ENCODE results near the gene LIPC. TPM values are rescaled to one million over a fixed set of nuclear protein-coding genes. Genes with fewer than 3 reads are reported as not detected.
"Not testable (repeated sequence)": the region's sequence is repeated elsewhere in the genome, so short reads cannot be mapped to it uniquely, and the experiment has no call there.

LIPC gene
- total and polyA plus RNA-seq, 10 donors: 0.47 to 2.5 (median 1.0) TPM

- peaks cover 0 to 11% (median 0%) of the 10 kb centered on the region in 6 donors for H3K4me1 ChIP-seq
- H3K36me3 ChIP-seq: peaks cover 0 to 94% (median 24%) of the 10 kb centered on the region in 6 donors
- H3K27ac ChIP-seq: peak overlapping the region in 2 of 8 donors; percentile 47 to 53
- TF ChIP-seq POLR2A (IDR thresholded peaks at IDR 0.05) (no peak), CTCF (IDR thresholded peaks at IDR 0.05 in 8 of 11, conservative IDR thresholded peaks at IDR 0.05 in 3 of 11) (no peak), POLR2AphosphoS5 (IDR thresholded peaks at IDR 0.05) (no peak)
- no peak overlapping the region for H3K4me3 ChIP-seq
- no peaks in the 10 kb centered on the region for H3K27me3 ChIP-seq (replicated peaks in 1 of 7)
- intact Hi-C loops (cut with DNase I; ENCODE audit: low total_unique reads): no loop called here
- 96 to 98% (median 97%) methylated on average over 4 of the region's 4 CpGs for WGBS, 5 donors
- H3K9me3 ChIP-seq: no peaks in the 10 kb centered on the region
- DNase-seq: no peak
Observed at GRCh38 chr15:58598829-58599210, 167.0 kb downstream of the LIPC start.

GRCh38 chr15:58602823-58603222 is 171.0 kb downstream of the LIPC start:
- Histone ChIP-seq H3K27ac (no peak overlapping the region), H3K36me3 (peaks cover 0 to 87% (median 19%) of the 10 kb centered on the region in 6 donors), H3K9me3 (no peaks in the 10 kb centered on the region), H3K4me3 (no peak overlapping the region), H3K27me3 (replicated peaks in 1 of 7) (no peaks in the 10 kb centered on the region), H3K4me1 (peaks cover 0 to 18% (median 0%) of the 10 kb centered on the region in 6 donors)
- WGBS, 5 donors: 88 to 93% (median 91%) methylated on average over 2 of the region's 2 CpGs
- intact Hi-C loops (cut with DNase I; ENCODE audit: low total_unique reads): no loop called here
- no peak for DNase-seq
- no peak for TF ChIP-seq POLR2AphosphoS5 (IDR thresholded peaks at IDR 0.05)
- TF ChIP-seq CTCF (IDR thresholded peaks at IDR 0.05 in 8 of 11, conservative IDR thresholded peaks at IDR 0.05 in 3 of 11): no peak

GRCh38 chr15:58603927-58604326 is 172.1 kb downstream of the LIPC start:
- WGBS, 5 donors: 96 to 99% (median 97%) methylated on average over 8 of the region's 8 CpGs
- H3K36me3 ChIP-seq: peaks cover 0 to 88% (median 18%) of the 10 kb centered on the region in 6 donors
- DNase-seq; H3K9me3 ChIP-seq; H3K4me3 ChIP-seq; H3K27me3 ChIP-seq (replicated peaks in 1 of 7); H3K27ac ChIP-seq; intact Hi-C loops (cut with DNase I; ENCODE audit: low total_unique reads): not testable (repeated sequence)
- peaks cover 0 to 16% (median 0%) of the 10 kb centered on the region in 6 donors for H3K4me1 ChIP-seq

- H3K4me3 ChIP-seq: no peak overlapping the region
- no peaks in the 10 kb centered on the region for H3K9me3 ChIP-seq
- WGBS, 5 donors: 89 to 97% (median 95%) methylated on average over 4 of the region's 4 CpGs
Observed at GRCh38 chr15:58604455-58604923, 172.7 kb downstream of the LIPC start.

More at GRCh38 chr15:58604455-58604923, 172.7 kb downstream of the LIPC start:
- peaks cover 0 to 88% (median 17%) of the 10 kb centered on the region in 6 donors for H3K36me3 ChIP-seq
- H3K4me1 ChIP-seq: peaks cover 0 to 16% (median 0%) of the 10 kb centered on the region in 6 donors
- TF ChIP-seq POLR2AphosphoS5 (IDR thresholded peaks at IDR 0.05): no peak
- no peak for TF ChIP-seq POLR2A (IDR thresholded peaks at IDR 0.05)
- no peak for TF ChIP-seq CTCF (IDR thresholded peaks at IDR 0.05 in 8 of 11, conservative IDR thresholded peaks at IDR 0.05 in 3 of 11)
- DNase-seq: no peak
- H3K27me3 ChIP-seq (replicated peaks in 1 of 7): no peaks in the 10 kb centered on the region
- intact Hi-C loops (cut with DNase I; ENCODE audit: low total_unique reads): no loop called here
- H3K27ac ChIP-seq: no peak overlapping the region

All from spleen (tissue), 11 donors.